HepG2 (cell line): ENCODE data around the gene AFF2. TPM values are rescaled to one million over a fixed set of nuclear protein-coding genes. Genes with fewer than 3 reads are reported as not detected.

Experiments used
- ATAC-seq: fragments of 200-7000 bp; cut with Tn5 transposase; 3 replicates; pipeline ENCODE4 v1.9.1; 2020; ENCODE audit warnings: mild to moderate bottlenecking, moderate library complexity
- BruUV-seq: library from RNA; stranded (reverse); fragments of 400-500 nt; replicated peaks from 2 replicates; lab custom pipeline; 2021; lab: Mats Ljungman, UMichigan
- CTCF ChIA-PET: fragments of 300-600 bp; formaldehyde crosslinking; extraction: SDS; loops from one replicate; lab custom pipeline; 2021; ENCODE audit warnings: low total read pairs, inconsistent platforms, low intra/inter-chr PET ratio; lab: Yijun Ruan, JAX
- POLR2A ChIA-PET: fragments of 350-600 bp; sonication (Branson Sonifier 250); formaldehyde crosslinking; loops from one replicate; lab custom pipeline; 2020; ENCODE audit warnings: antibody characterized with exemption, inconsistent platforms; lab: Yijun Ruan, JAX
- DNase-seq: peaks from one replicate; pipeline ENCODE4 v3.0.0-alpha.2; 2015; ENCODE audit warnings: low spot score
- FAIRE-seq: peaks from 3 replicates; lab custom pipeline; 2011; peaks lifted over from hg19 to GRCh38; lab: Jason Lieb, UNC
- H2AFZ ChIP-seq: one replicate; pipeline ENCODE4 v1.6.1; 2011; ENCODE audit warnings: low read length, inconsistent platforms
- H3K27ac ChIP-seq: fragments of 300-600 bp; 3 replicates; pipeline ENCODE4 v1.8.0; 2011; ENCODE audit warnings: mixed run types, mild to moderate bottlenecking, mixed read lengths, low read length, inconsistent platforms; ENCODE audit not compliant: insufficient read depth; ENCODE audit errors: extremely low read length
- H3K27me3 ChIP-seq, 2 experiments: fragments of 200-600 bp in 1 of 2; 2 replicates in 1 of 2; 3 replicates in 1 of 2; pipeline versions ENCODE4 v1.6.0 to v1.8.0; 2011; ENCODE audit warnings: low read length in 2 of 2, mild to moderate bottlenecking in 2 of 2, moderate library complexity in 2 of 2, inconsistent platforms in 1 of 2; ENCODE audit not compliant: insufficient read depth in 2 of 2, control insufficient read depth in 1 of 2
- H3K36me3 ChIP-seq, 2 experiments: fragments of 200-600 bp in 1 of 2; replicated peaks in 1 of 2; 2 replicates in 1 of 2; 3 replicates in 1 of 2; pipeline versions ENCODE4 v1.5.1 to v1.8.0; 2011; ENCODE audit warnings: low read length in 2 of 2, inconsistent platforms in 1 of 2; ENCODE audit not compliant: insufficient read depth in 2 of 2, control insufficient read depth in 1 of 2
- H3K4me1 ChIP-seq: 2 replicates; pipeline ENCODE4 v1.5.1; 2012; ENCODE audit warnings: low read length, inconsistent platforms; ENCODE audit not compliant: insufficient read depth
- H3K4me2 ChIP-seq: 2 replicates; pipeline ENCODE4 v1.6.0; 2011; ENCODE audit warnings: low read depth, low read length, inconsistent platforms
- H3K4me3 ChIP-seq, 3 experiments: fragments of 200-600 bp in 1 of 3; sonication (generic), shearing (Covaris generic) in 1 of 3; replicated peaks in 1 of 3; 2 replicates each; pipeline ENCODE4 v1.5.1; 2011 to 2016; ENCODE audit warnings: low read length in 3 of 3, inconsistent platforms in 2 of 3, low read depth in 2 of 3, mild to moderate bottlenecking in 2 of 3, control low read depth in 1 of 3, mixed read lengths in 1 of 3; ENCODE audit not compliant: insufficient read depth in 1 of 3
- H3K79me2 ChIP-seq: one replicate; pipeline ENCODE4 v1.6.1; 2011; ENCODE audit warnings: low read length, inconsistent platforms; ENCODE audit not compliant: insufficient read depth
- H3K9ac ChIP-seq: 2 replicates; pipeline ENCODE4 v1.6.0; 2011; ENCODE audit warnings: mild to moderate bottlenecking, low read depth, low read length, inconsistent platforms; ENCODE audit not compliant: insufficient read depth
- H3K9me3 ChIP-seq: 2 replicates; pipeline ENCODE4 v1.5.1; 2012; ENCODE audit warnings: mild to moderate bottlenecking, low read length
- H4K20me1 ChIP-seq: 2 replicates; pipeline ENCODE4 v1.6.0; 2011; ENCODE audit warnings: inconsistent platforms, mild to moderate bottlenecking, low read length, moderate library complexity; ENCODE audit not compliant: insufficient read depth
- ERF ChIP-seq: IDR thresholded peaks from 2 replicates; pipeline ENCODE4 v1.6.1; 2018; ENCODE audit warnings: missing biosample characterization, missing genetic modification reagents
- FOSL2 ChIP-seq: sonication (generic); formaldehyde crosslinking; IDR thresholded peaks from 2 replicates; pipeline ENCODE4 v1.4.0; 2020; ENCODE audit warnings: missing genetic modification reagents
- GTF2F1 ChIP-seq: fragments of 150-350 bp; IDR thresholded peaks from 2 replicates; pipeline ENCODE4 v1.6.1; 2014; ENCODE audit warnings: low read length
- MIER2 ChIP-seq: IDR thresholded peaks from 2 replicates; pipeline ENCODE4 v1.6.1; 2016; ENCODE audit warnings: missing biosample characterization, missing genetic modification reagents
- SALL2 ChIP-seq: sonication (generic); formaldehyde crosslinking; IDR thresholded peaks from 2 replicates; pipeline ENCODE4 v1.8.1; 2023; ENCODE audit warnings: mild to moderate bottlenecking, missing genetic modification reagents, inconsistent platforms
- TP53 ChIP-seq: sonication (generic); formaldehyde crosslinking; conservative IDR thresholded peaks from 2 replicates; pipeline ENCODE4 v1.4.0; 2020; ENCODE audit warnings: missing genetic modification reagents
- ZFP41 ChIP-seq: sonication (generic); formaldehyde crosslinking; IDR thresholded peaks from 2 replicates; pipeline ENCODE4 v1.4.0; 2020; ENCODE audit warnings: mild to moderate bottlenecking, missing genetic modification reagents, borderline replicate concordance
- ZNF138 ChIP-seq: sonication (generic); formaldehyde crosslinking; IDR thresholded peaks from 2 replicates; pipeline ENCODE4 v1.5.0; 2020; ENCODE audit warnings: mild to moderate bottlenecking, low read depth, missing genetic modification reagents
- ZNF282 ChIP-seq: fragments of 450-650 bp; IDR thresholded peaks from 2 replicates; pipeline ENCODE4 v1.6.1; 2018; ENCODE audit not compliant: partially characterized antibody
- ZNF441 ChIP-seq: sonication (generic); formaldehyde crosslinking; IDR thresholded peaks from 2 replicates; pipeline ENCODE4 v1.7.0; 2021; ENCODE audit warnings: missing genetic modification reagents, borderline replicate concordance
- ZNF780A ChIP-seq: sonication (generic); formaldehyde crosslinking; IDR thresholded peaks from 2 replicates; pipeline ENCODE4 v1.8.0; 2022; ENCODE audit warnings: mild to moderate bottlenecking, missing genetic modification reagents, moderate library complexity
- WGBS: methylation state at CpG from one replicate; pipeline ENCODE4 v1.1.6; 2017; ENCODE audit warnings: low lambda C conversion rate; 5-methylcytosine and 5-hydroxymethylcytosine counted together
- in situ Hi-C: cut with HindIII; loops from 2 replicates; pipeline ENCODE4 v1.10.0; 2017; ENCODE audit warnings: low pct_unique_long_range_greater_than_20kb; ENCODE audit not compliant: extremely low pct_ligation_motif_present
- intact Hi-C: fragments of 100-400 bp; cut with micrococcal nuclease; formaldehyde crosslinking; loops from one replicate; pipeline ENCODE4 v1.10.0; 2022; ENCODE audit not compliant: unreplicated experiment
- polyA plus RNA-seq, 8 experiments: library from polyadenylated mRNA; depleted of rRNA in 3 of 8; stranded (reverse) in 7 of 8; unstranded in 1 of 8; fragments of >200 nt; fragmentation: Illumina TruSeq in 4 of 8; extraction: Trizol in 4 of 8; gene quantifications; 2 replicates each; pipeline versions ENCODE4 v1.2.1 to v1.2.3, GENCODE V29; 2011 to 2016; ENCODE audit warnings: low read depth in 4 of 8, missing spikeins in 1 of 8, mixed read lengths in 1 of 8; ENCODE audit not compliant: insufficient read depth in 1 of 8
- total RNA-seq, 5 experiments: library from RNA; depleted of rRNA; stranded (reverse); fragments of >200 nt; fragmentation: Illumina TruSeq; extraction: Trizol; gene quantifications; 2 replicates each; pipeline ENCODE4 v1.2.3, GENCODE V29; 2016; ENCODE audit warnings: low read depth in 1 of 5
- TF ChIP-seq, protein P1 (sequence below): IDR thresholded peaks from 2 replicates; pipeline ENCODE4 v1.6.1; 2016; ENCODE audit warnings: missing compliant biosample characterization, missing genetic modification reagents, borderline replicate concordance
- TF ChIP-seq, protein P2 (sequence below): sonication (generic); formaldehyde crosslinking; IDR thresholded peaks from 2 replicates; pipeline ENCODE4 v1.4.0; 2020; ENCODE audit warnings: missing genetic modification reagents

Gene AFF2
- total and polyA plus RNA-seq, 2 of the 13 experiments (the other 11 are each of a cell fraction or from before 2014, with no cell fraction given), result not detected

DNA sequence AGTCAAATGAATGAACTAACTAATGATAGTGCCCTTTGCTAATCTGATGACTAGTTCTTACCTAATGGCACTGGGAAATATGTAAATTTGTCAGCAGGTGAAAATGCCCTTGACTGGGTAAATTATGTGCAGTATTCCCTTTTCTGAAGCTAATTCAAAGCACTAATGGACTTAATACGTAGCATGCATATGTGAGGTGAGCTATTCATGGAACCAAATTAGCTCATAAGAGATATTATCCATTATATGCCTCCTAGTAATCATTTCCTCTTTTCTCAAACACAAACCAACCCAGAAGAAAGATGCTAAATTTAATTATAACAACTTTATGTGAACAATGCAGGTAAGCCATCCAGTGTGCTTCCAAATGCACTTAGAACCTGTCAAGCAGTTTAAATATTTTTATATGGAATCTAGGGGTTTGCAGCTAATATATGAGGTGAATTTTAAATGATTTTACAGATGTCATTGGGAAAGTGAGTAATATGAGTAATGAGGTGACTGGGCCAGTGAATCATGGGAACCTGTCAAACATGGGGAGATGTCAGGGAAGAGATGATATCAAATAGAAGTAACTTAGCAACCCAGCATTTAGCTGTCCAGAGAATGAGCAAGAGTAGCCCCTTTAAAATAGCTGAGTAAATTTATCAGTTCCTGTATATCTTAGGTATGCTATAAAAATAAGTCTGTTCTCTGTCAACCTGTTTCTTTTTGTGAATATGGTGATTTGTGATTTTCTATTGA lies 315.0 kb downstream of the AFF2 start:
- no peaks in the 10 kb centered on the region for H3K36me3 ChIP-seq
- 22% methylated on average over 1 of the region's 1 CpG for WGBS
- no peak for FAIRE-seq
- no peaks in the 10 kb centered on the region for H3K4me1 ChIP-seq
- no peak for ATAC-seq
- DNase-seq, result no peak
- no peak overlapping the region for H2AFZ ChIP-seq
- no peak overlapping the region for H3K27ac ChIP-seq
- H3K79me2 ChIP-seq, result no peaks in the 10 kb centered on the region
- H4K20me1 ChIP-seq, result no peaks in the 10 kb centered on the region
- in situ Hi-C loops, result no loop called here
- POLR2A ChIA-PET, result no interaction called here
- no peaks in the 10 kb centered on the region for H3K9me3 ChIP-seq
- intact Hi-C loops, result no loop called here
- CTCF ChIA-PET, result no interaction called here
- H3K9ac ChIP-seq, result no peak overlapping the region
- H3K4me2 ChIP-seq, result no peak overlapping the region
- no peak for TF ChIP-seq MIER2 (CRISPR knock-in tag)
- TF ChIP-seq ZNF780A (CRISPR knock-in tag), result no peak
- TF ChIP-seq, protein P1, sequence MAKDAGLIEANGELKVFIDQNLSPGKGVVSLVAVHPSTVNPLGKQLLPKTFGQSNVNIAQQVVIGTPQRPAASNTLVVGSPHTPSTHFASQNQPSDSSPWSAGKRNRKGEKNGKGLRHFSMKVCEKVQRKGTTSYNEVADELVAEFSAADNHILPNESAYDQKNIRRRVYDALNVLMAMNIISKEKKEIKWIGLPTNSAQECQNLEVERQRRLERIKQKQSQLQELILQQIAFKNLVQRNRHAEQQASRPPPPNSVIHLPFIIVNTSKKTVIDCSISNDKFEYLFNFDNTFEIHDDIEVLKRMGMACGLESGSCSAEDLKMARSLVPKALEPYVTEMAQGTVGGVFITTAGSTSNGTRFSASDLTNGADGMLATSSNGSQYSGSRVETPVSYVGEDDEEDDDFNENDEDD (CRISPR knock-in tag), result no peak
- TF ChIP-seq FOSL2, result no peak
- TF ChIP-seq ZNF441, result no peak
- no peak for TF ChIP-seq SALL2
- no peak for TF ChIP-seq ZFP41 (CRISPR knock-in tag)
- TF ChIP-seq GTF2F1, result no peak
- no peak for TF ChIP-seq ZNF138 (CRISPR knock-in tag)
- TF ChIP-seq, protein P2, sequence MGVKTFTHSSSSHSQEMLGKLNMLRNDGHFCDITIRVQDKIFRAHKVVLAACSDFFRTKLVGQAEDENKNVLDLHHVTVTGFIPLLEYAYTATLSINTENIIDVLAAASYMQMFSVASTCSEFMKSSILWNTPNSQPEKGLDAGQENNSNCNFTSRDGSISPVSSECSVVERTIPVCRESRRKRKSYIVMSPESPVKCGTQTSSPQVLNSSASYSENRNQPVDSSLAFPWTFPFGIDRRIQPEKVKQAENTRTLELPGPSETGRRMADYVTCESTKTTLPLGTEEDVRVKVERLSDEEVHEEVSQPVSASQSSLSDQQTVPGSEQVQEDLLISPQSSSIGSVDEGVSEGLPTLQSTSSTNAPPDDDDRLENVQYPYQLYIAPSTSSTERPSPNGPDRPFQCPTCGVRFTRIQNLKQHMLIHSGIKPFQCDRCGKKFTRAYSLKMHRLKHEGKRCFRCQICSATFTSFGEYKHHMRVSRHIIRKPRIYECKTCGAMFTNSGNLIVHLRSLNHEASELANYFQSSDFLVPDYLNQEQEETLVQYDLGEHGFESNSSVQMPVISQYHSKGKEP, result no peak
- TF ChIP-seq ERF (CRISPR knock-in tag), result no peak
- TF ChIP-seq ZNF282, result no peak
- TF ChIP-seq TP53, result no peak
- no peaks in the 10 kb centered on the region for H3K27me3 ChIP-seq
- no TSS peak for BruUV-seq
- H3K4me3 ChIP-seq, result no peak overlapping the region
